Esophagus muscularis mucosa (tissue), 3 donors: ENCODE data around the gene ACOXL.

Experiments used
- POLR2A ChIP-seq: fragments of 450-650 bp; IDR thresholded peaks from one replicate; pipeline ENCODE4 v1.6.1; 2017; ENCODE audit warnings: antibody characterized with exemption, moderate library complexity, mild to moderate bottlenecking, low read depth
- POLR2AphosphoS5 ChIP-seq, 2 donors: sonication (generic); formaldehyde crosslinking; IDR thresholded peaks; one replicate each; pipeline ENCODE4 v1.6.1; 2017; ENCODE audit warnings: antibody characterized with exemption in 2 of 2
- TF ChIP-seq, protein P1 (sequence below), 3 experiments: fragments of 200-600 bp in 2 of 3; fragments of 450-650 bp in 1 of 3; sonication (generic) in 2 of 3; IDR thresholded peaks; one replicate each; pipeline ENCODE4 v1.5.1; 2017 to 2019; ENCODE audit warnings: antibody characterized with exemption in 3 of 3, mild to moderate bottlenecking in 2 of 3, moderate library complexity in 1 of 3

DNA sequence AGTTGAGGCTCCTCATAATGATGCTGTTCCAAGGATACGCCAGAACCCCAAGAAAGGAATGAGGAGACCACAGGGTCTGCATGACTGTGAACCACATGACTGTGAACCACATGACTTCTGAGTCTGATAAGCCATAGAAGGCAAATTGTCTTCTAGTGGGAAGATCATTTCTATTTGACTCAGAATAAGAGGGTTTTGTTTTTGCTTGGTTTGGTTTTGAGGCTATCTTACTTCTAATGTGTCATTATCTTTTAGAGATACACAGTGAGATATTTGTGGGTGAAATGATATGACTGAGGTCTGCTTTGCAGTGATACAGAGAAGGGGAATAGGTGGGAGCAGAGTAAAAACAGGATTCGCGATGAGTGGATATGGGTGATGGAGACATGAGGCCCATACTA, 359.4 kb downstream of the ACOXL start:
- TF ChIP-seq, protein P1, sequence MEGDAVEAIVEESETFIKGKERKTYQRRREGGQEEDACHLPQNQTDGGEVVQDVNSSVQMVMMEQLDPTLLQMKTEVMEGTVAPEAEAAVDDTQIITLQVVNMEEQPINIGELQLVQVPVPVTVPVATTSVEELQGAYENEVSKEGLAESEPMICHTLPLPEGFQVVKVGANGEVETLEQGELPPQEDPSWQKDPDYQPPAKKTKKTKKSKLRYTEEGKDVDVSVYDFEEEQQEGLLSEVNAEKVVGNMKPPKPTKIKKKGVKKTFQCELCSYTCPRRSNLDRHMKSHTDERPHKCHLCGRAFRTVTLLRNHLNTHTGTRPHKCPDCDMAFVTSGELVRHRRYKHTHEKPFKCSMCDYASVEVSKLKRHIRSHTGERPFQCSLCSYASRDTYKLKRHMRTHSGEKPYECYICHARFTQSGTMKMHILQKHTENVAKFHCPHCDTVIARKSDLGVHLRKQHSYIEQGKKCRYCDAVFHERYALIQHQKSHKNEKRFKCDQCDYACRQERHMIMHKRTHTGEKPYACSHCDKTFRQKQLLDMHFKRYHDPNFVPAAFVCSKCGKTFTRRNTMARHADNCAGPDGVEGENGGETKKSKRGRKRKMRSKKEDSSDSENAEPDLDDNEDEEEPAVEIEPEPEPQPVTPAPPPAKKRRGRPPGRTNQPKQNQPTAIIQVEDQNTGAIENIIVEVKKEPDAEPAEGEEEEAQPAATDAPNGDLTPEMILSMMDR (IDR thresholded peaks at IDR 0.05) = no peak
- TF ChIP-seq POLR2A = no peak
- no peak for TF ChIP-seq POLR2AphosphoS5 (IDR thresholded peaks at IDR 0.05)
